Measurements from ENCODE around the gene MXD4. TPM values are rescaled to one million over a fixed set of nuclear protein-coding genes. Genes with fewer than 3 reads are reported as not detected.
A peak's percentile ranks its signal among the peaks of the same experiment; 100 is the strongest.

The MXD4 gene
- polyA plus RNA-seq, 1 donor (not counting 4 experiments of a cell fraction or from before 2014, with no cell fraction given), result 26.0 TPM

- Histone ChIP-seq H3K27ac (ENCODE audit: control insufficient read depth, insufficient read depth, low read length) (no peak overlapping the region), H4K20me1 (ENCODE audit: control insufficient read depth, extremely low read depth, insufficient read depth, low read length) (peaks cover 29% of the 10 kb centered on the region), H3K79me2 (ENCODE audit: control insufficient read depth, insufficient read depth, low read length) (no peaks in the 10 kb centered on the region), H3K4me1 (ENCODE audit: control insufficient read depth, extremely low read depth, insufficient read depth, low read length) (peaks cover 14% of the 10 kb centered on the region), H3K9me3 (ENCODE audit: control insufficient read depth, low read depth, low read length) (no peaks in the 10 kb centered on the region), H3K9me1 (ENCODE audit: control insufficient read depth, extremely low read depth, insufficient read depth, low read length) (no peaks in the 10 kb centered on the region), H3K27me3 (ENCODE audit: control insufficient read depth, extremely low read depth, insufficient read depth, low read length) (peaks cover 30% of the 10 kb centered on the region), H3K4me3 (ENCODE audit: control insufficient read depth in 2 of 3, extremely low read depth in 1 of 3, insufficient read depth in 2 of 3, low read depth in 1 of 3, low read length in 3 of 3) (no peak overlapping the region), H3K36me3 (ENCODE audit: control insufficient read depth in 2 of 2, extremely low read depth in 1 of 2, insufficient read depth in 2 of 2, low read length in 2 of 2) (no peaks in the 10 kb centered on the region), H3K9ac (ENCODE audit: control insufficient read depth, extremely low read depth, insufficient read depth, low read length) (no peak overlapping the region), H2AFZ (ENCODE audit: control insufficient read depth, low read length) (no peak overlapping the region), H3K4me2 (ENCODE audit: control insufficient read depth, extremely low read depth, insufficient read depth, low read depth, low read length) (no peak overlapping the region)
- no peak for FAIRE-seq
- dilution Hi-C loops (cut with MboI; ENCODE audit: extremely low pct_ligation_motif_present, low sequenced_read_pairs), result no loop called here
- TF ChIP-seq, protein P1, sequence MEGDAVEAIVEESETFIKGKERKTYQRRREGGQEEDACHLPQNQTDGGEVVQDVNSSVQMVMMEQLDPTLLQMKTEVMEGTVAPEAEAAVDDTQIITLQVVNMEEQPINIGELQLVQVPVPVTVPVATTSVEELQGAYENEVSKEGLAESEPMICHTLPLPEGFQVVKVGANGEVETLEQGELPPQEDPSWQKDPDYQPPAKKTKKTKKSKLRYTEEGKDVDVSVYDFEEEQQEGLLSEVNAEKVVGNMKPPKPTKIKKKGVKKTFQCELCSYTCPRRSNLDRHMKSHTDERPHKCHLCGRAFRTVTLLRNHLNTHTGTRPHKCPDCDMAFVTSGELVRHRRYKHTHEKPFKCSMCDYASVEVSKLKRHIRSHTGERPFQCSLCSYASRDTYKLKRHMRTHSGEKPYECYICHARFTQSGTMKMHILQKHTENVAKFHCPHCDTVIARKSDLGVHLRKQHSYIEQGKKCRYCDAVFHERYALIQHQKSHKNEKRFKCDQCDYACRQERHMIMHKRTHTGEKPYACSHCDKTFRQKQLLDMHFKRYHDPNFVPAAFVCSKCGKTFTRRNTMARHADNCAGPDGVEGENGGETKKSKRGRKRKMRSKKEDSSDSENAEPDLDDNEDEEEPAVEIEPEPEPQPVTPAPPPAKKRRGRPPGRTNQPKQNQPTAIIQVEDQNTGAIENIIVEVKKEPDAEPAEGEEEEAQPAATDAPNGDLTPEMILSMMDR (optimal IDR thresholded peaks at IDR 0.05 in 1 of 3, IDR thresholded peaks at IDR 0.05 in 1 of 3, conservative IDR thresholded peaks at IDR 0.05 in 1 of 3; ENCODE audit: extremely low read depth in 1 of 3, insufficient read depth in 2 of 3, low read length in 3 of 3), result no peak
- TF ChIP-seq EZH2 (IDR thresholded peaks at IDR 0.05; ENCODE audit: low read length), result no peak
- DNase-seq (ENCODE audit: low read depth, low spot score), result no peak
Measured at GRCh38 chr4:2218436-2218835, 43.5 kb downstream of the MXD4 start.

GRCh38 chr4:2217726-2218125 is 44.2 kb downstream of the MXD4 start:
- Histone ChIP-seq H3K4me2 (ENCODE audit: control insufficient read depth, extremely low read depth, insufficient read depth, low read depth, low read length) (no peak overlapping the region), H2AFZ (ENCODE audit: control insufficient read depth, low read length) (no peak overlapping the region), H3K27me3 (ENCODE audit: control insufficient read depth, extremely low read depth, insufficient read depth, low read length) (peaks cover 30% of the 10 kb centered on the region), H3K4me1 (ENCODE audit: control insufficient read depth, extremely low read depth, insufficient read depth, low read length) (peaks cover 14% of the 10 kb centered on the region), H3K36me3 (ENCODE audit: control insufficient read depth in 2 of 2, extremely low read depth in 1 of 2, insufficient read depth in 2 of 2, low read length in 2 of 2) (no peaks in the 10 kb centered on the region), H3K9me3 (ENCODE audit: control insufficient read depth, low read depth, low read length) (no peaks in the 10 kb centered on the region), H3K4me3 (ENCODE audit: control insufficient read depth in 2 of 3, extremely low read depth in 1 of 3, insufficient read depth in 2 of 3, low read depth in 1 of 3, low read length in 3 of 3) (no peak overlapping the region), H3K9ac (ENCODE audit: control insufficient read depth, extremely low read depth, insufficient read depth, low read length) (no peak overlapping the region), H4K20me1 (ENCODE audit: control insufficient read depth, extremely low read depth, insufficient read depth, low read length) (peaks cover 29% of the 10 kb centered on the region), H3K79me2 (ENCODE audit: control insufficient read depth, insufficient read depth, low read length) (no peaks in the 10 kb centered on the region), H3K27ac (ENCODE audit: control insufficient read depth, insufficient read depth, low read length) (no peak overlapping the region), H3K9me1 (ENCODE audit: control insufficient read depth, extremely low read depth, insufficient read depth, low read length) (no peaks in the 10 kb centered on the region)
- DNase-seq (ENCODE audit: low read depth, low spot score) (peak; percentile 57), FAIRE-seq (peak; percentile 97)
- dilution Hi-C loops (cut with MboI; ENCODE audit: extremely low pct_ligation_motif_present, low sequenced_read_pairs), result no loop called here
- TF ChIP-seq, protein P1 (optimal IDR thresholded peaks at IDR 0.05 in 1 of 3, IDR thresholded peaks at IDR 0.05 in 1 of 3, conservative IDR thresholded peaks at IDR 0.05 in 1 of 3; ENCODE audit: extremely low read depth in 1 of 3, insufficient read depth in 2 of 3, low read length in 3 of 3), result no peak
- TF ChIP-seq EZH2 (IDR thresholded peaks at IDR 0.05; ENCODE audit: low read length), result no peak

Data from keratinocyte (primary cell).